ENCODE data around the gene MAPK13.

- TF ChIP-seq ZC3H10 (CRISPR knock-in tag; IDR thresholded peaks at IDR 0.05) (no peak), PATZ1 (CRISPR knock-in tag; IDR thresholded peaks at IDR 0.05; ENCODE audit: borderline replicate concordance) (no peak), RARB (CRISPR knock-in tag; IDR thresholded peaks at IDR 0.05) (no peak), ARNTL (CRISPR knock-in tag; IDR thresholded peaks at IDR 0.05; ENCODE audit: borderline replicate concordance, low read depth) (no peak), ZFP3 (CRISPR knock-in tag; IDR thresholded peaks at IDR 0.05) (no peak), TOX (CRISPR knock-in tag; IDR thresholded peaks at IDR 0.05; ENCODE audit: borderline replicate concordance) (no peak), ZFP30 (CRISPR knock-in tag; IDR thresholded peaks at IDR 0.05) (no peak)
- TF ChIP-seq, protein P1, sequence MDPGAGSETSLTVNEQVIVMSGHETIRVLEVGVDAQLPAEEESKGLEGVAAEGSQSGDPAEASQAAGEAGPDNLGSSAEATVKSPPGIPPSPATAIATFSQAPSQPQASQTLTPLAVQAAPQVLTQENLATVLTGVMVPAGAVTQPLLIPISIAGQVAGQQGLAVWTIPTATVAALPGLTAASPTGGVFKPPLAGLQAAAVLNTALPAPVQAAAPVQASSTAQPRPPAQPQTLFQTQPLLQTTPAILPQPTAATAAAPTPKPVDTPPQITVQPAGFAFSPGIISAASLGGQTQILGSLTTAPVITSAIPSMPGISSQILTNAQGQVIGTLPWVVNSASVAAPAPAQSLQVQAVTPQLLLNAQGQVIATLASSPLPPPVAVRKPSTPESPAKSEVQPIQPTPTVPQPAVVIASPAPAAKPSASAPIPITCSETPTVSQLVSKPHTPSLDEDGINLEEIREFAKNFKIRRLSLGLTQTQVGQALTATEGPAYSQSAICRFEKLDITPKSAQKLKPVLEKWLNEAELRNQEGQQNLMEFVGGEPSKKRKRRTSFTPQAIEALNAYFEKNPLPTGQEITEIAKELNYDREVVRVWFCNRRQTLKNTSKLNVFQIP (CRISPR knock-in tag; IDR thresholded peaks at IDR 0.05; ENCODE audit: borderline replicate concordance, low read depth): no peak
- TF ChIP-seq, protein P2, sequence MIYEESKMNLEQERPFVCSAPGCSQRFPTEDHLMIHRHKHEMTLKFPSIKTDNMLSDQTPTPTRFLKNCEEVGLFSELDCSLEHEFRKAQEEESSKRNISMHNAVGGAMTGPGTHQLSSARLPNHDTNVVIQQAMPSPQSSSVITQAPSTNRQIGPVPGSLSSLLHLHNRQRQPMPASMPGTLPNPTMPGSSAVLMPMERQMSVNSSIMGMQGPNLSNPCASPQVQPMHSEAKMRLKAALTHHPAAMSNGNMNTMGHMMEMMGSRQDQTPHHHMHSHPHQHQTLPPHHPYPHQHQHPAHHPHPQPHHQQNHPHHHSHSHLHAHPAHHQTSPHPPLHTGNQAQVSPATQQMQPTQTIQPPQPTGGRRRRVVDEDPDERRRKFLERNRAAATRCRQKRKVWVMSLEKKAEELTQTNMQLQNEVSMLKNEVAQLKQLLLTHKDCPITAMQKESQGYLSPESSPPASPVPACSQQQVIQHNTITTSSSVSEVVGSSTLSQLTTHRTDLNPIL (CRISPR knock-in tag; IDR thresholded peaks at IDR 0.05; ENCODE audit: low read depth): no peak
- TF ChIP-seq, protein P3, sequence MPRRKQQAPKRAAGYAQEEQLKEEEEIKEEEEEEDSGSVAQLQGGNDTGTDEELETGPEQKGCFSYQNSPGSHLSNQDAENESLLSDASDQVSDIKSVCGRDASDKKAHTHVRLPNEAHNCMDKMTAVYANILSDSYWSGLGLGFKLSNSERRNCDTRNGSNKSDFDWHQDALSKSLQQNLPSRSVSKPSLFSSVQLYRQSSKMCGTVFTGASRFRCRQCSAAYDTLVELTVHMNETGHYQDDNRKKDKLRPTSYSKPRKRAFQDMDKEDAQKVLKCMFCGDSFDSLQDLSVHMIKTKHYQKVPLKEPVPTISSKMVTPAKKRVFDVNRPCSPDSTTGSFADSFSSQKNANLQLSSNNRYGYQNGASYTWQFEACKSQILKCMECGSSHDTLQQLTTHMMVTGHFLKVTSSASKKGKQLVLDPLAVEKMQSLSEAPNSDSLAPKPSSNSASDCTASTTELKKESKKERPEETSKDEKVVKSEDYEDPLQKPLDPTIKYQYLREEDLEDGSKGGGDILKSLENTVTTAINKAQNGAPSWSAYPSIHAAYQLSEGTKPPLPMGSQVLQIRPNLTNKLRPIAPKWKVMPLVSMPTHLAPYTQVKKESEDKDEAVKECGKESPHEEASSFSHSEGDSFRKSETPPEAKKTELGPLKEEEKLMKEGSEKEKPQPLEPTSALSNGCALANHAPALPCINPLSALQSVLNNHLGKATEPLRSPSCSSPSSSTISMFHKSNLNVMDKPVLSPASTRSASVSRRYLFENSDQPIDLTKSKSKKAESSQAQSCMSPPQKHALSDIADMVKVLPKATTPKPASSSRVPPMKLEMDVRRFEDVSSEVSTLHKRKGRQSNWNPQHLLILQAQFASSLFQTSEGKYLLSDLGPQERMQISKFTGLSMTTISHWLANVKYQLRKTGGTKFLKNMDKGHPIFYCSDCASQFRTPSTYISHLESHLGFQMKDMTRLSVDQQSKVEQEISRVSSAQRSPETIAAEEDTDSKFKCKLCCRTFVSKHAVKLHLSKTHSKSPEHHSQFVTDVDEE (CRISPR knock-in tag; IDR thresholded peaks at IDR 0.05): no peak
Observed at GRCh38 chr6:36110050-36110449, 20.3 kb upstream of the MAPK13 start.

All from SK-N-SH treated with all-trans-retinoic acid at 6 μM for 48 hours (cell line).